LNCaP clone FGC (cell line): ENCODE data around the gene BPIFB1.

ENCODE experiments used
- DNase-seq: peaks from one replicate; pipeline ENCODE4 v3.0.0-alpha.2; 2011; ENCODE audit warnings: low read depth
- H3K4me3 ChIP-seq: 2 replicates; pipeline ENCODE4 v1.5.1; 2011; ENCODE audit warnings: mild to moderate bottlenecking, low read depth, low read length, control low read depth
- CTCF ChIP-seq: IDR thresholded peaks from 2 replicates; pipeline ENCODE4 v1.5.1; 2012; ENCODE audit warnings: mild to moderate bottlenecking; ENCODE audit not compliant: control insufficient read depth, insufficient read depth; ENCODE audit errors: extremely low read depth

Gene BPIFB1

GRCh38 chr20:33267701-33268100, 15.3 kb upstream of the BPIFB1 start:
- TF ChIP-seq CTCF: no peak
- H3K4me3 ChIP-seq: no peak overlapping the region
- DNase-seq: no peak

GRCh38 chr20:33272155-33272873, 10.7 kb upstream of the BPIFB1 start:
- no peak for DNase-seq
- TF ChIP-seq CTCF: no peak
- H3K4me3 ChIP-seq: no peak overlapping the region

GRCh38 chr20:33273117-33273851, 9.7 kb upstream of the BPIFB1 start:
- H3K4me3 ChIP-seq: no peak overlapping the region
- TF ChIP-seq CTCF: no peak
- no peak for DNase-seq

DNA sequence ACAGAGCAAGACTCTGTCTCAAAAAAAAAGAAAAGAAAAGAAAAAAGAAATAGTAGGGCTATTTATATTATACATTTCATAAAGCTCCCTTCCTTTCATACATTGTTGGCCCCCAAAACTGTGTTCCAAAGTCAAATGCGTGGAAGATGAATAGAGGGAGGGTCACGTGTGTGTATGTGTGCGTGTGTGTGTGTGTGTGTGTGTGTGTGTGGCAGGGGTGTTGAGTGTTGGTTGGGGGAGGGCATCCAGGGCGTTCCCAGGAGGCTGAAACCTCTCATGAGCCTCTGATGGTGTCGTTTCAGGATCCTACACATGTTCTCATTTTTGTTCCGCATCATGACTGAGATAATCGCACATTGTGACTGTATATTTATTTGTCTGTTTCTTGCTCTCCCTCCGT, 7.8 kb upstream of the BPIFB1 start:
- no peak for DNase-seq
- H3K4me3 ChIP-seq: no peak overlapping the region
- no peak for TF ChIP-seq CTCF

DNA sequence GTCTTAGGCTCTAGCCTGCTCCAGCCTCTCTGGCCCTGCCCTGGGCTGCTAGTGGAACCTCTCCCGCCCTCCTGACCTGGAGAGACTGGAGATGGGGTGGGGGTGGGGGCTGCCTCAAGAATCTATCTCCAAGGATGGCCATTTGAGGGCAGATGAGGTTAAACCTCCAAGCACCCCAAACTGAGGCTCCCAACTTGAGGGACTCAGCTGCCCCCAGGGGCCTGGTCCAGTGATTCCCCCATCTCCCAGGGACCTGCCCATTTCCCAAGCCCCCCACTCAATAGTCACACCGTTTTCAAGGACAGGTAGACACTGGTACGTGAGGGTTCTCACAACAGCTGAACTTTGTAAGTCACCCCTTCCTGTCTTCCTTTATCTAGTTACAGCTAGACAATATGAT, 7.1 kb upstream of the BPIFB1 start:
- DNase-seq: no peak
- no peak overlapping the region for H3K4me3 ChIP-seq
- no peak for TF ChIP-seq CTCF

- no peak for TF ChIP-seq CTCF
- DNase-seq: no peak
- H3K4me3 ChIP-seq: no peak overlapping the region
These were observed 6.5 kb upstream of the BPIFB1 start for GRCh38 chr20:33276303-33277113.
